Measurements from ENCODE around the gene TNIP1. TPM values are rescaled to one million over a fixed set of nuclear protein-coding genes. Genes with fewer than 3 reads are reported as not detected.

TNIP1 gene
- total and polyA plus RNA-seq, 7 experiments from 2014 or later = 28.9 to 234 (median 125) TPM

DNA sequence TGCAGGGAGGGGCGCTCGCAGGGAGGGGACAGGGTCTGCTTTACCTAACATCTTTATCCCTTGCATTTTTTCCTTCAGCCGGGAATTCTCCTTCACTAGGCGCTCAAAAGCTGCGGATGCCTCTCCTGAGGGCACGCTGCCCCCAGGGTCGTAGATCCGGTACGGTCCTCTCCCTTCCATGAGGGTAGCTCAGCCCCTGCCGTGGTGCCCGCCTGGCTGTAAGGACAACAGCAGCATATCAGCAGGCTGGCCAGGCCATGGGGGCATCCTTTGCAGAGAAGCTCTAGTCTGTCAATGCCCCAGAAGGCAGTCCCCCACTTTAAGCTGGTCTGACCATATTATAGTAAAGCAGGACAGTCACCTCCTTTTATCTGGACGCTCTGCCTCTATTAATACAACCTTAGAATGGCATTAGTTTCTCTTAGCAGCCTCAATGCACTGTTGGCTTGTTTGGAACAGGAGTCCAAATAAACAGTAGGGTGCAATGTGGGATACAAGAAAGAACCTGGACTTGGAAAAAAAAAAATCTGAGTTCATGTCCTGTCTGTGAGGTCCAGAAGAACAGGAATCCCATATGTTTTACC is 15.8 kb downstream of the TNIP1 start:
- intact Hi-C loops (cut with micrococcal nuclease) = loop anchor here in 1 of 2 donors (5.0 kb wide), 1 partner anchor 32 kb away; no protein-coding TSS in a partner anchor
- CTCF ChIA-PET = interaction anchor here (1.0 kb wide), 1 partner anchor 15 kb away, joined by 4 read pairs; no protein-coding TSS in a partner anchor
- peaks cover 31 to 72% (median 64%) of the 10 kb centered on the region in 7 donors for H3K4me1 Mint-ChIP-seq
- POLR2A ChIA-PET = interaction anchor here (0.6 kb wide), 1 partner anchor 55 kb away, joined by 3 read pairs; no protein-coding TSS in a partner anchor
- no peaks in the 10 kb centered on the region for H3K9me3 Mint-ChIP-seq
- Histone ChIP-seq H3K9me3 (ENCODE audit: control insufficient read depth in 2 of 3, low read length in 3 of 3) (no peaks in the 10 kb centered on the region), H3K4me1 (ENCODE audit: control insufficient read depth in 2 of 2, insufficient read depth in 2 of 2, low read length in 2 of 2) (peaks cover 28 to 36% of the 10 kb centered on the region in 2 donors), H3K36me3 (ENCODE audit: control insufficient read depth in 2 of 3, insufficient read depth in 3 of 3, low read length in 3 of 3) (peaks cover 13 to 71% (median 22%) of the 10 kb centered on the region in 3 experiments), H3K27me3 (ENCODE audit: control insufficient read depth in 2 of 2, insufficient read depth in 2 of 2, low read length in 2 of 2) (no peaks in the 10 kb centered on the region), H3K27ac (ENCODE audit: low read depth, low read length) (no peak overlapping the region), H3K4me3 (ENCODE audit: low read length) (no peak overlapping the region)
- peak overlapping the region in 3 of 9 donors; percentile 14 to 28 (median 23) for H3K27ac Mint-ChIP-seq
- H3K27me3 Mint-ChIP-seq = no peaks in the 10 kb centered on the region
- no peak overlapping the region for H3K4me3 Mint-ChIP-seq
- ATAC-seq (no peak), DNase-seq (no peak)
- H3K36me3 Mint-ChIP-seq = peaks cover 0 to 38% (median 5%) of the 10 kb centered on the region in 5 donors

GRCh38 chr5:151063142-151063989 is 17.5 kb downstream of the TNIP1 start:
- Mint-ChIP-seq H3K27ac (peak overlapping the region in 3 of 9 donors; percentile 0 to 37 (median 8)), H3K9me3 (peaks cover 0 to 7% (median 0%) of the 10 kb centered on the region in 11 donors), H3K36me3 (peaks cover 0 to 38% (median 18%) of the 10 kb centered on the region in 5 donors), H3K27me3 (no peaks in the 10 kb centered on the region), H3K4me3 (no peak overlapping the region), H3K4me1 (peaks cover 33 to 67% (median 60%) of the 10 kb centered on the region in 7 donors)
- CTCF ChIA-PET = interaction anchor here (0.9 to 1.9 kb wide), 4 partner anchors 11 to 52 kb away, joined by 3 to 8 read pairs (median 5); no protein-coding TSS in a partner anchor
- H3K4me1 ChIP-seq (ENCODE audit: control insufficient read depth in 2 of 2, insufficient read depth in 2 of 2, low read length in 2 of 2) = peaks cover 13 to 29% of the 10 kb centered on the region in 2 donors
- H3K27me3 ChIP-seq (ENCODE audit: control insufficient read depth in 2 of 2, insufficient read depth in 2 of 2, low read length in 2 of 2) = no peaks in the 10 kb centered on the region
- H3K27ac ChIP-seq (ENCODE audit: low read depth, low read length) = no peak overlapping the region
- intact Hi-C loops (cut with micrococcal nuclease) = loop anchor here in 1 of 2 donors (5.0 kb wide), 1 partner anchor 34 kb away; no protein-coding TSS in a partner anchor
- POLR2A ChIA-PET = interaction anchor here (0.6 to 1.7 kb wide), 3 partner anchors 9 to 1710 kb away, joined by 3 to 5 read pairs (median 3); no protein-coding TSS in a partner anchor
- no peaks in the 10 kb centered on the region for H3K9me3 ChIP-seq (ENCODE audit: control insufficient read depth in 2 of 3, low read length in 3 of 3)
- H3K4me3 ChIP-seq (ENCODE audit: low read length) = no peak overlapping the region
- ATAC-seq (no peak), DNase-seq (no peak)
- H3K36me3 ChIP-seq (ENCODE audit: control insufficient read depth in 2 of 3, insufficient read depth in 3 of 3, low read length in 3 of 3) = peaks cover 13 to 85% (median 35%) of the 10 kb centered on the region in 3 experiments

DNA sequence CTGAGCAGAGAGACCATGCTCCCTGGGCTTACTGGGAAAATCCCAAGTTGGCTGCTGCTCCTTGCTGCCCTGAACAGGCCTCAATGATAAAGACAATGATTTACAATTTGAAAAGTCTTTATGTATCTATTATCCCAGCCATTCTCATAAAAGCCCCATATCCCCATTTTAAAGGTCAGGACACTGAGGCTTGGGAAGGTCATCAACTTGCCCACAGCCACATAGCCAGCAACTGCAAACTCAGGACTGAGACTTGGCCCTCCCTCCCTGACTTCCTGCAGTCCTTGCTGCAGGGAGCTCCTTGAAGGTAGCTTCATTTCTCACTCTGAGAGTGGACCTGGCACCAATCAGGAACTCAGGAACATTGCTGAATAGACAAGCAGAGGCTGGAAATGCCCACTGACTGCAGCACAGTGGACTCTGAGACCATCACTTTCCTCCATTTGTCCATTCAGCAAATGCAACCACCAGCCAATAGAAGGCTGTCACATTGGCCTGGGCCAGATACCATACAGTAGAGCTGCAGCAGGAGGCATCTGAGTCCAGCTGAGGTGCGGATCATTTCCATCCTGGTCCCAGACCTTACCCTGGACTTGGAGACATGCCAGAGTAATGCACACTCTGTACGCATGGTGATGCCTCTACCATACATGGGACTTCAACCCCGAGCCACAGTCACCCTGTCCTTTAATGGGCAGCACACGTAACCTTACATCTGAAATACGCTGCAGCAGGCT is 18.3 kb downstream of the TNIP1 start:
- Mint-ChIP-seq H3K36me3 (peaks cover 0 to 34% (median 18%) of the 10 kb centered on the region in 5 donors), H3K4me1 (peaks cover 28 to 59% (median 52%) of the 10 kb centered on the region in 7 donors), H3K4me3 (no peak overlapping the region), H3K27ac (peak overlapping the region in 3 of 9 donors; percentile 0 to 69 (median 18)), H3K9me3 (peaks cover 0 to 7% (median 0%) of the 10 kb centered on the region in 11 donors), H3K27me3 (no peaks in the 10 kb centered on the region)
- intact Hi-C loops (cut with micrococcal nuclease) = loop anchor here in 1 of 2 donors (5.0 kb wide), 1 partner anchor 35 kb away; no protein-coding TSS in a partner anchor
- no peaks in the 10 kb centered on the region for H3K9me3 ChIP-seq (ENCODE audit: control insufficient read depth in 2 of 3, low read length in 3 of 3)
- H3K27ac ChIP-seq (ENCODE audit: low read depth, low read length) = no peak overlapping the region
- CTCF ChIA-PET = interaction anchor here (0.9 to 1.9 kb wide), 4 partner anchors 12 to 53 kb away, joined by 3 to 8 read pairs (median 5); no protein-coding TSS in a partner anchor
- no peaks in the 10 kb centered on the region for H3K27me3 ChIP-seq (ENCODE audit: control insufficient read depth in 2 of 2, insufficient read depth in 2 of 2, low read length in 2 of 2)
- DNase-seq (no peak), ATAC-seq (no peak)
- POLR2A ChIA-PET = interaction anchor here (0.6 to 1.7 kb wide), 3 partner anchors 10 to 1709 kb away, joined by 3 to 5 read pairs (median 3); no protein-coding TSS in a partner anchor
- peaks cover 15 to 86% (median 39%) of the 10 kb centered on the region in 3 experiments for H3K36me3 ChIP-seq (ENCODE audit: control insufficient read depth in 2 of 3, insufficient read depth in 3 of 3, low read length in 3 of 3)
- H3K4me1 ChIP-seq (ENCODE audit: control insufficient read depth in 2 of 2, insufficient read depth in 2 of 2, low read length in 2 of 2) = peaks cover 8 to 21% of the 10 kb centered on the region in 2 donors
- no peak overlapping the region for H3K4me3 ChIP-seq (ENCODE audit: low read length)

GRCh38 chr5:151060742-151061141 is 20.1 kb downstream of the TNIP1 start:
- ChIA-PET CTCF (interaction anchor here (1.2 to 5.1 kb wide), 4 partner anchors 10 to 104 kb away, joined by 4 to 23 read pairs (median 6); no protein-coding TSS in a partner anchor), POLR2A (interaction anchor here (0.9 to 1.4 kb wide), 2 partner anchors 18 kb away, joined by 3 to 7 read pairs; no protein-coding TSS in a partner anchor)
- Histone ChIP-seq H3K36me3 (ENCODE audit: control insufficient read depth in 2 of 3, insufficient read depth in 3 of 3, low read length in 3 of 3) (peaks cover 24 to 87% (median 44%) of the 10 kb centered on the region in 3 experiments), H3K27me3 (ENCODE audit: control insufficient read depth in 2 of 2, insufficient read depth in 2 of 2, low read length in 2 of 2) (no peaks in the 10 kb centered on the region), H3K4me1 (ENCODE audit: control insufficient read depth in 2 of 2, insufficient read depth in 2 of 2, low read length in 2 of 2) (peaks cover 1 to 13% of the 10 kb centered on the region in 2 donors), H3K9me3 (ENCODE audit: control insufficient read depth in 2 of 3, low read length in 3 of 3) (no peaks in the 10 kb centered on the region), H3K27ac (ENCODE audit: low read depth, low read length) (no peak overlapping the region), H3K4me3 (ENCODE audit: low read length) (no peak overlapping the region)
- ATAC-seq = no peak
- intact Hi-C loops (cut with micrococcal nuclease) = loop anchor here in 1 of 2 donors (2.0 to 5.0 kb wide), 2 partner anchors 18 to 37 kb away; no protein-coding TSS in a partner anchor
- DNase-seq = no peak
- Mint-ChIP-seq H3K9me3 (peaks cover 0 to 7% (median 0%) of the 10 kb centered on the region in 11 donors), H3K4me3 (peak overlapping the region in 2 of 10 donors; percentile 15 to 67), H3K36me3 (peaks cover 0 to 44% (median 18%) of the 10 kb centered on the region in 5 donors), H3K4me1 (peaks cover 21 to 44% (median 38%) of the 10 kb centered on the region in 7 donors), H3K27me3 (no peaks in the 10 kb centered on the region), H3K27ac (peak overlapping the region in 7 of 9 donors; percentile 14 to 99 (median 90))

DNA sequence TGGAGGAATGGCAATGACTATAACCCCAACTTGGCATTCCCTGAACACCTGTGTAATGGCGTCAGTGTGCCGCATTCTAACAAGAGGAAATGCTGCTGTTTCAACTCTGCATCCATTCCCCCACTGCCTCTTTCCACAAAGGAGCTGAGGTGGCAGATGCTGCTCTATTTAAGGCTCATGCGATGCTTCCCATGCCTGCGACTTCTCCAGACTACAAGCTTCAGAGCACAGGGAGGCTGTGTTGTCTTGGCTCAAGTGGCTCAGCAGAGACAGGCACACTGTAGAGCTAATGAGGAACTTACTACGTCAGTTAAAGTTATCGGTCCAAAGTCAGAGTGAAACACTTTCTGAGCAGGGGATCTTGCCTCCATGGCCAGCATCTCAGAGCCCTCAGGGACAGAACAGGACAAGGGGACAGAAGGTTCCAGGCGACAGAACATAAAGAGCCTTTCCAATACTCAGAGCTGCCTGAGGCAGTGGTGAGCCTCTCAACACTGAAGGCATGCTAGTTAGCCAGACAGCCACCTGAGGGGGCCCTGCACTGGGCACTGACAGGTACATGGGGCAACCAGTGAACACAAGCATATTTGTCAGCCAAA is 21.8 kb downstream of the TNIP1 start:
- Mint-ChIP-seq H3K27ac (peak overlapping the region; percentile 79 to 99 (median 93)), H3K27me3 (no peaks in the 10 kb centered on the region), H3K36me3 (peaks cover 0 to 48% (median 31%) of the 10 kb centered on the region in 5 donors), H3K9me3 (peaks cover 0 to 7% (median 0%) of the 10 kb centered on the region in 11 donors), H3K4me3 (peak overlapping the region in 7 of 10 donors; percentile 53 to 85 (median 74)), H3K4me1 (peaks cover 21 to 51% (median 32%) of the 10 kb centered on the region in 7 donors)
- Histone ChIP-seq H3K27ac (ENCODE audit: low read depth, low read length) (no peak overlapping the region), H3K4me3 (ENCODE audit: low read length) (no peak overlapping the region), H3K9me3 (ENCODE audit: control insufficient read depth in 2 of 3, low read length in 3 of 3) (no peaks in the 10 kb centered on the region), H3K36me3 (ENCODE audit: control insufficient read depth in 2 of 3, insufficient read depth in 3 of 3, low read length in 3 of 3) (peaks cover 24 to 97% (median 55%) of the 10 kb centered on the region in 3 experiments), H3K27me3 (ENCODE audit: control insufficient read depth in 2 of 2, insufficient read depth in 2 of 2, low read length in 2 of 2) (no peaks in the 10 kb centered on the region), H3K4me1 (ENCODE audit: control insufficient read depth in 2 of 2, insufficient read depth in 2 of 2, low read length in 2 of 2) (peaks cover 0 to 13% of the 10 kb centered on the region in 2 donors)
- intact Hi-C loops (cut with micrococcal nuclease) = no loop called here
- DNase-seq = peak in 1 of 9 donors; percentile 9
- ChIA-PET CTCF (interaction anchor here (2.0 to 5.1 kb wide), 2 partner anchors 10 to 57 kb away, joined by 8 to 23 read pairs; no protein-coding TSS in a partner anchor), POLR2A (no interaction called here)
- ATAC-seq = peak; percentile 19

Measured in naive thymus-derived CD4-positive, alpha-beta T cell (primary cell).